Stimulated activated naive CD8-positive, alpha-beta T cell treated with anti-CD3 and anti-CD28 coated beads, Interleukin-15, Interleukin-2, amounts not matched to agents 100 U/mL and 50 U/mL, for 24 hours (primary cell): ENCODE data around the gene MCU.

Experiments used
- ATAC-seq: fragments of 150-1000 bp; cut with Tn5 transposase; one replicate; pipeline ENCODE4 v1.10.0; 2021
- DNase-seq: peaks from one replicate; pipeline ENCODE4 v3.0.0; 2021

MCU gene

GRCh38 chr10:72802763-72803505 is 111.0 kb downstream of the MCU start:
- no peak for DNase-seq
- no peak for ATAC-seq

DNA sequence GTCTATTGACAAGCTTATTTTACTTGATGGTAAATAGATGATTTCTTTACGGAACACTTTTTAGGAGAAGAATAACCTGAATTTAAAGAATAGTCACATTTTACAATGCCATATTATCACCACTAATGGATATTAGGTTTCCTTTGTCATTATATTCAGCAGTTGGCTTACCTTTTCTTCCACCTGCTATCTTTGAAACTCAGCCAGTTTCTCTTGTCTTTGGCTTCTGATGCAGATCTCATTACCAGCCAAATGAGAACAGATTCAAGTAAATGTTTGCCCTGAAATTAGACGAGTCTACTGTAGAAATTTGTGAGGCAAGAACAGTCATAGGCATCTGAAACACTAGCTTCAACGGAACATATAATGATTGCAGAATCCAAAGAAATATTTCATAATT is 116.1 kb downstream of the MCU start:
- DNase-seq = no peak

DNA sequence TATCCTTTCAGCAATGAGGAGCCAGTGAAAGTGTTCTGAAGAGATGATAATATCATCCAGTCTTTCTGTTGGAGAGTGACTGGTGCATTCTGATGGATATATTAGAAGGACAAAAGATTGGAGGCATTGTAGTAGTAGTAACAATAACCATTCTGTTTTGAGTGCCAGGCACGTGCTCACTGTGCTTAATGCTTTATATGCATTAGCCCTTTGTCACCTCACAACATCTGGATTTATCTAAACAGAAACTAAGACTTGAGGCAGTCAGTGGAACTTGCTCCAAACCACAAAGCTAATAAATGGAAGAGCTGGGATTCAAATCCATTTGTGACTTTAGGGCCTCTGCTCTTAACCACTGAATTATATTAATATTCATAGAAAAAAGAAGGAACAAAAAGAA is 117.1 kb downstream of the MCU start:
- no peak for DNase-seq
- ATAC-seq = no peak

More for the DNA sequence above, 116.1 kb downstream of the MCU start:
- ATAC-seq = no peak

DNA sequence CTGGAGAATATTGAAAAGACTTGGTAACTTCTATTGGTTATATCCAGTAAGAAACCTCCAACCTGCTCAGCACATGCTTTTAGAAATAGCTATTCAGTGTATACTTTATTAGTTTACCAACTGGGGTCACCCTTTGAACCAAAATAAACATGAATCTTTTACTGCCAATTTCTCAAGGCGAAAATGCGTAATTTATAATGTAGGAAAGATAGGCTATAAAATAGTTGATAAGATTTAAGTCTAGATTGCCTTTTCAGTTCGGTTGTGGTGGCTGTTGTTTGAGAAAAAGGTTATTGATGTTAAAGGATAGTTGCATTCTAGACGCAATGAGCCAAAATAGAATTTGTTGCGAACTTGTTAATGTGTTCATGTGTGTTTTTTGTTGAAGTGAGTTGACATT is 119.0 kb downstream of the MCU start:
- no peak for ATAC-seq
- no peak for DNase-seq

DNA sequence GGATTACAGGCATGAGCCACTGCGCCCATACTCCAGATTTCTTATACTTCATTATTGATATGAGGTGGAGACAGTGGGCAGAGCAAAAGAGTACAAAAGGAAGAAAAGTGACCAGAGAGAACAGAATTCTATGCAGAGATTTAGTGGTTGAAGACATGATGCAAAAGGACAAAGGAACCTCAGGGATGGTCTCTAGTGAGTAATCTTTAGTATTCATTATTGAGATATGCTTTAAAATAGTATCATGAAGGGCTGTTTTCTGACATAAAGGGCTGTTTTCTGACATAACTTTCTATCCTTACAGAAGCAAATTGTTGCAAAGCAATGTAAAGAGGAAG is 120.4 kb downstream of the MCU start:
- ATAC-seq (no peak), DNase-seq (no peak)

GRCh38 chr10:72812753-72813430 is 120.9 kb downstream of the MCU start:
- ATAC-seq = no peak
- DNase-seq = no peak

DNA sequence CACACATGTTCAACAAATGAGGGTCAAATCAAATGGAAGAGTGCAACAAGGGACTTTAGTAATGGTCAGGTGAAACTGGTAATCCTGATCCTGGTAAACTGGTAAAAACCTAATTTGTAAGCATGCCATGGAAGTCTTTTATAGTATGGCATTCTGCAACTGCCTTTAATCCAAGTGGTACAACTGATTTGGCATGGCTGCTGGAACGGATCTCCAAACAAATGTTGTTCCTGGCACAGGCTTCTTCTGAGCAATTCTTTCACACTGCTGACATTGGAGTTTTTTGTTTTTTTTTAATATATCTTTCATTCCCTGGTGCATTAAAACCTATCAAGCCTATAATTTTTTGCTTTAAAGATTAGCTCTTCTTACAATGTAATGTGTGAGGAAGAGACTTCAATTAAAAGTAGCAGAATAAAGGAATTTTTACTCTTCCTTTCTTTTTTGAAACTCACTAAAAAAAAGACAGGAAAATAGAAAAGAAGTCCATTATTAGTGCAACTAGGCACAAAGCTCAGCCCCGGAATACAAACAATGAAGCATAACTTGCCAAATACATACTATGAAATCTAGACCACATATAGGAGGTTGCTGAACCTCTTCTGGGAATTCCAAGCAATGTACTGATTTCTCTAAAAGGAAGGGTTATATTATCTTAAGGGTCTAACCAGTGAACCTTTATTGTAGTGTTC is 122.3 kb downstream of the MCU start:
- ATAC-seq (no peak), DNase-seq (no peak)

DNA sequence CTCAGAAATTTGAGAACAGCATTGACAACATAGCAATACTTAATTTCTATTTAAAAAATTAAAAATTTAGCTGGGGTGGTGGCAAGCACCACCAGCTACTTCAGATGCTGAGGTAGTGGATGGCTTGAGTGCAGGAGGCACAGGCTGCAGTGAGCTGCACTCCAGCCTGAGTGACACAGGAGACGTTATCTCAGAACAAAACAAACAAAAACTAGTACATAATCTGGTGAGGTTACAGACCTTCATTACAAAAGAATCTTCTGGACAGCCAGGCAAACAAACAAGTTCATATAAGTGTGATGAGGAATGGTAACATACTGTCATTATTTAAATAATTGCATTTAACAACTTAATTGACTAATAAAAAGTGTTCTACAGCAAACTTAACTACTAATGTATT is 124.6 kb downstream of the MCU start:
- no peak for ATAC-seq
- no peak for DNase-seq

GRCh38 chr10:72818076-72818475 is 126.1 kb downstream of the MCU start:
- ATAC-seq (no peak), DNase-seq (no peak)

DNA sequence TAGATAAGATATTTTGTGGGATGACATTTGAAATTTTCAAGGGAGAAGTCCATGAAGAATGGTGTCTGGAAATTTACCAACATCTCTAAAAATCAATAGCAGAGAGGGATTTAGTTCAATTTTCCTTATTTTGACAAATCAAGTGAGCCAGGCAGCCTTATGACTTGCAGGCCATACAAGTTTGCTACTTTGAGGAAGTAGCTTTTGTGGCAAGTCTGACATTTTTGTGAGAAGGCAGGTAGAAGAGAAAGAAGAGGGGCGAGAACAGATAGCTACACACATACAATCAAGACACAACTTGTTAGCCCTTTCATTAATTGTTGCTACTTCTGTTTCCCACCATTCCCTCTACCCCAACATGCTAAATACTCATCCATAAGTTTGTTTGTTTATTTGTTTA is 127.1 kb downstream of the MCU start:
- DNase-seq = no peak
- no peak for ATAC-seq

GRCh38 chr10:72821606-72822005 is 129.7 kb downstream of the MCU start:
- no peak for DNase-seq
- ATAC-seq = no peak

- DNase-seq (no peak), ATAC-seq (no peak)
Measured at GRCh38 chr10:72822342-72822986, 130.5 kb downstream of the MCU start.

DNA sequence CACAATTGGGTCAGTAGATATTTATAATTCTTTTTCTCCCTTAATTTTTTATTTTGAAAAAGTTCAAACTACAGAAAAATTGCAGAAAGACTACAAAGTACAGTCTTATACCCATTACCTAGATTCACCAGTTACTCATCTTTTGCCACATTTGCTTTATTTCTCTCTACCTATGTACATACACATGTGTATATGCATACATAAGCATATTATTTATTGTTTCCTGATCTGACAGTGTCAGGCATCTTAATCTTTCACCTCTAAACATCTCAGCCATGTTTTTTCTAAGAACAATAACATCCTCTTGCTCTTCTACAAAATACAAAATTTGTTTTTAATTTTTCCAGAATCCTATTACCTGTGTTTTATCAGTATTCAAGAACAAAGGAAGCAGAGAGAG is 133.2 kb downstream of the MCU start:
- DNase-seq (no peak), ATAC-seq (no peak)

DNA sequence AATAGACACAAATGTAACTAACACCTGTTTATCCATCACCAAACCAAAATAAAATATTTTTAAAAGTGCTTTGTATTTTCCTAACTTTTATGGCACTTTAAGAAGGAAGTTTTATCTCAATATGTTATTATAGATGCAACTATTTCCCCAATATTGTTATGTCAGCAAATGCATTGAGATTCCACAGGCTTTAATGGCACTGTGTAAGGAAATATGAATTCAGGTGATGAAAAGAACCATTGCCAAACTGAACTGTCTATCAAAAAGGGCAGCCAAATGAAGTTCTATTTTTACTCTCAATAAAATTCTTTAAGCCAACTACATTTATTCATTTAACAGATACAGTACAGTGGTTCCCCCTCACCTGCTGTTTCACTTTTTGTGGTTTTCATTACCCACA is 134.4 kb downstream of the MCU start:
- ATAC-seq (no peak), DNase-seq (no peak)

GRCh38 chr10:72828294-72828693 is 136.4 kb downstream of the MCU start:
- ATAC-seq (no peak), DNase-seq (no peak)

GRCh38 chr10:72830625-72831024 is 138.7 kb downstream of the MCU start:
- DNase-seq = no peak
- ATAC-seq = no peak

- DNase-seq (no peak), ATAC-seq (no peak)
Measured at GRCh38 chr10:72831696-72832409, 139.9 kb downstream of the MCU start.

DNA sequence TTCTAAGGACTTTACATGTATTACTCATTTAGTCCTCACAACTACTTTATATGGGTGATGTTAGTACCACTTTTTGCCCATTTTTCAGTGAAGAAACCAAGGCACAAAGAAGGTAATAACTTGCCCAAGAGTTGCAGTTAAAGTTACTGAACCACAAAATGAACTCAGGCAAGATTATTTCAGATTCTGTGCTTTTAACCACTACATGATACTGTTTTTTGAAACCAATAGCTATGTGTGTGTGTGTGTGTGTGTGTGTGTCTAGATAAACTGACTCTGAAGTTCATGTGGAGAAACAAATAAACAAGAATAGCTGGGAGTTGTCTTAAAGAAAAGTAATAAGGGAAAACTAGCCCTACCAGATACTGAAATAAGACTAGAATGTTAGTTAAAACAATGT is 140.8 kb downstream of the MCU start:
- no peak for DNase-seq
- no peak for ATAC-seq

DNA sequence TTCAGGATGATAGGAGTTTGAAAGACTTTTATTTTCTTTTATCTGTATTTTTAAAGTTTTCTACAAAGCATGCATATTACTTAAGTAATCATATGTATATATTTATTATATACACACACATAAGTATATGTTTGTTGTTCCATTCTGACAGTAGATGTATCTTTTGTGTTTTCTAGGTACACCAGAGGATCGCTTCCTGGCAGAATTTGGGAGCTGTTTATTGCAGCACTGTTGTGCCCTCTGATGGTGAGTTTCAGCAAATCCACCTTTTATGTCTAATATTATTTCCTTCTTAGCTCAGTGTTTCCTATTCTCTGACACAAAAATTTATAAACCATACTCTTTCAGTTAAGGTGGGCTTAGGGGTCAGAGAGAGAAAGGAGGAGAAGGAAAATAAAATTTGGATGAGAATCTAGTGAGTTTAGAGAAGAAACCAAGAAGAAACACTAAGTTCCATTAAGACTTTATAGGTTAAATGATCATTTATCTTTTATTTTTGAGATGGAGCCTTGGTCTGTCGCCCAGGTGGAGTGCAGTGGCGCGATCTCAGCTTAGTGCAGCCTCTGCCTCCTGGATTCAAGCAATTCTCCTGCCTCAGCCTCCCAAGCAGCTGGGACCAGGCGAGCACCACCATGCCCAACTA is 142.4 kb downstream of the MCU start:
- DNase-seq (peak; percentile 13), ATAC-seq (no peak)

GRCh38 chr10:72840319-72840718 is 148.4 kb downstream of the MCU start:
- ATAC-seq (no peak), DNase-seq (no peak)

DNA sequence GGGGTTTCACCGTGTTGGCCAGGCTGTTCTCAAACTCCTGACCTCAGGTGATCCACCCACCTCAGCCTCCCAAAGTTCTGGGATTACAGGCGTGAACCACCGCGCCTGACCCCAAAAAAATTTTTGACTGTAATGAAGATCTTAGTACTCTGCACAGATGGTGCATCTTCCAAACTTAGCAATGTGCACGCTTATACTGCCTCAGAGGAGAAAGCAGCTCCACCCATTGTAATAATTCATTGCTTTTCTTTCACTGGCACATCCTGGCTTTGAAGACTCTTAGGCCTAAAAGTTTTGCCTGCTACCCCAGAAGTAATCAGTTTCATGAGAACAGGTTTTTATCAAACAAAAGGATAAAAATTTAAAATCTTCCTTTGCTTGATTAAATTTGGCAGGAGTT is 149.5 kb downstream of the MCU start:
- DNase-seq (no peak), ATAC-seq (no peak)

DNA sequence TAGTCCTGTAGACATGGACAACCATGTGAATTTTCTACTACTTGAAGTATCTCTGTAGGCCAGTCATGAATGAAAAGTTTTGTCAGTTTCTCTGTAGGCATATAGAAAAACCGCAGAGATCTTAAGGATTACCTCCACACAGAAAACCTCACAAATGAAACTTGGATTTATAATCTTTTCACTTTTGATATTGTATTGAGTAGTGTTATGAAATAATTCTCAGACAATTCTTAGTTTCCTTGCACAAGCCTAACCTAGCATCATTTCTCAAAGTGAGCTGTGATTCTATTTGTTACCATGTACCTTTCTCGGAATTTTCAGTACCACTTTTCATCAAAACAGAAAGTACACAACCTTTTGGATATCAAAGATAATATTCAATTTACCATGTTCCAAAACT is 150.2 kb downstream of the MCU start:
- DNase-seq = no peak
- ATAC-seq = no peak
